DMS53 treated with DMSO at 0.1 percent for 48 hours (cell line): ENCODE measurements around the gene KIRREL3.

Experiments
- DNase-seq: peaks from one replicate; lab custom pipeline; 2025; ENCODE audit not compliant: unreplicated experiment; lab: John Stamatoyannopoulos, UW

KIRREL3 gene

DNA sequence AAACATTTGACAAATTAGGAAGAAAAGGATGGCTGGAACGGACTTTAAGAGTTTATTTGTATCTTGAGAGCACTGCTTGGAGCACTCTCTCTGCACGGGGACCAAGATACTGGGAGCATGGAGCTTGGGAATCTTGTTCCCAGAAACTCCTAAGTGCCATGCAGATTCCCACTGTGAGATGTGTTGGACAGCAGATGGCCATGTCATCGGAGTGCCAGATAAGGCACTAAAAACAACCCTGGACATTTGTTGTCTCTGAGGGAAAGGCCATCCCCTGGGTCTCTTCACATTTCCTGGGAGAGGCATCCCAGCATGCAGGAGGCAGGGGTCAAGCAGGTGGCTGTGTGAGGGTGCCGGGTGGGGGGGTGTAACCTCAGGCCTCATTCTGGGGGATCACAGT lies 2.9 kb downstream of the KIRREL3 start:
- no peak for DNase-seq

DNA sequence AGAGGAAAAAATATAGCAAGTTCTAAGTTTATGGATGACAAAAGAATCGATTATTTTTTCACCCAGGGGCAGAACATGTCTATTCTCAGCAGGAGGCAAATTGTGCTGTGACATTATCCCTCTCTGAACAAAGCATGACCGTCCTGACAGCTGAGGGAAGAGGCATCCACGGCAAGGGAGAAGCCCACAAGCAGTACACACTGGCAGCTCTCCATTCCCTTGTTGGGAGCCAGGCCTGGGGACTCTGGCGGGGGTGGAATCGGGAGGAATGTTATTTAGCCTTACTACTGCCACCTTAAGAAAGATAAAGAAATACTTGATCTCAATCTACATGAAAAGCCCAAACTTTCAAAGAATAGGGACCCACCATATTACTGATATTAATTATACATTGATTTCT lies 3.4 kb downstream of the KIRREL3 start:
- no peak for DNase-seq

DNA sequence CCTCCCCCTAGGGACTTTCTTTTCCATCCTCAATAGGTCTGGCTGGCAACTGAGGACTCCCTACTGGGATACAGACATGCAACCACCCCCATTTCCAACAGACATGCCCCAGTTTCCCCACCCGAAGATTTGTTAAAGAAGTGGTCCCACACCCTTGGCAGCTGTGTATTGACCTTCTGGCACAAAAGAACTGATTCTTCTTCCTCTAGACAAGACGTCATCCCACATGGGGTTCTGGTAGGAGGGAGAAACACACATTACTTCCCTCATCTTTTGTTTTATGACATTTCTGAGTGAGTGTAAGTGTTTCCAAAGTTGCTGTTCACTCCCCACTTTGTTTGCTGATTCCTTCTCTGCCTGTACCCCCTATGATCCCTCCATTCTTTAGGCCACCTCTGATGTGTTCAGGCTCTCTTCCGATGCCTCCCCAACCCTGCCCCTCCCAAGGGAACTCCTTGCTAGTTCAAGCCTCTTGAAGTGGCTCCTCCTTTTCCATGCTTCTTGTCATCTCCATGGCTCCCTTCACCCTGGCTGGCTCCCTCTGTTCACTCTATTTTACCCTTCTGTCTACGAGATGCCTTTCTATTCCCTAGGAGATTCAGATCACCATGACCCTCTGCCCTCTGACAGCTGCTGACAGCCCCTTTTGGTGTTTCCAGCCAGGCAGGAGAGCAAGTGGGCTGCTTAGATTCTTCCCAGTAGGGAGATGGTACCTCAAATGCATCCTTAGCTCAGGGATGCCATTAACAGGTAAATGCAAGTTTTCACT lies 4.3 kb downstream of the KIRREL3 start:
- DNase-seq: no peak

- DNase-seq: no peak
These were observed 7.0 kb downstream of the KIRREL3 start for GRCh38 chr11:126993599-126993998.

DNA sequence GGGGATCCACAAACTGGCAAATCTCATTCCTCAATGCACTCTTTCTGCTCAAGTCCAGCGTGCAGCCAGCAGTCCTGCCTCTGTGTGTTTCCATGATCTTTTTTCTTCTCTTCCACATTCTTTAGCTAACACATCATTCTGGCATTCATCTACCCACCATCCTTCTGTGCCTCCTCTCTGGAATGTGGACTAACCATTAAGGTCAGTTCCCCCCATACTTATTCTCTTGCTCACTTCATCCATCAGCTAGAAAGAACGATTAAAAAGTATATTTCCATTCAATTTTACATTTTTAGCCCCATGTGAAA lies 7.8 kb downstream of the KIRREL3 start:
- no peak for DNase-seq

DNA sequence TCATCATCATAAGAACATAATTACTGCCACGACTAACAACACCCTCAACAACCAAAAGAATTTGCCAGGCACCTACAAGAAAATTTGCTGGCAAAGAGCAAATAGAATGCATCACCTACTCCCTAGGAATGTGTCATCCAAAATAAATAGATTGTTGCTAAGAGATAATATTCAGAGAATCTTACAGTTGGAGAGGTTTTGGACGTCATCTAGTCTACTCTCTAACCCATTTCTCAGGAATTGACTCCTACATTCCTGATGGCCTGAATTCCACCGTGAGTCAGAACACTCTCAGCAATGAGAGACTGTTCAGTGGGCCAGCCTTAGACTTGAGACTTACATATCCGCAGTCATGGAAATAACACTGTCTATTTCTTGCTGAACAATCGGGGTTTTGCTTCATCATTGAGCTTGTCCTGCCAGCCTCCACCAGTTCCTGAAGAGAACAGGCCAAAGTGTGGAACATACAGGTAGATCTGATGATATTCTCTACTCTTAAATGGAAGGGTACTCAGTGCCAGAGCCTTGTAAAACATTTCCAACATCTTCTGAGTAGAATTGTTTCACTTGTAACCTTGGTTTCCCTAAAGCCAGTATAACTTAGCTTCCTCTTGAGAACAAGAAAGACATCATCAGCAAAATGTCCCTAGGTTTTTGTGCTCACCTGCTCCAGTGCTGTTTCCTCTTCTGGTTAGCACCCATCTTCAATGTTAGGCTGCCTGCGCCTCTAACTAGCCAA lies 8.3 kb downstream of the KIRREL3 start:
- DNase-seq: no peak

- no peak for DNase-seq
These were observed 9.0 kb downstream of the KIRREL3 start for GRCh38 chr11:126991596-126991995.

GRCh38 chr11:126990716-126991480 lies 9.7 kb downstream of the KIRREL3 start:
- DNase-seq: no peak

DNA sequence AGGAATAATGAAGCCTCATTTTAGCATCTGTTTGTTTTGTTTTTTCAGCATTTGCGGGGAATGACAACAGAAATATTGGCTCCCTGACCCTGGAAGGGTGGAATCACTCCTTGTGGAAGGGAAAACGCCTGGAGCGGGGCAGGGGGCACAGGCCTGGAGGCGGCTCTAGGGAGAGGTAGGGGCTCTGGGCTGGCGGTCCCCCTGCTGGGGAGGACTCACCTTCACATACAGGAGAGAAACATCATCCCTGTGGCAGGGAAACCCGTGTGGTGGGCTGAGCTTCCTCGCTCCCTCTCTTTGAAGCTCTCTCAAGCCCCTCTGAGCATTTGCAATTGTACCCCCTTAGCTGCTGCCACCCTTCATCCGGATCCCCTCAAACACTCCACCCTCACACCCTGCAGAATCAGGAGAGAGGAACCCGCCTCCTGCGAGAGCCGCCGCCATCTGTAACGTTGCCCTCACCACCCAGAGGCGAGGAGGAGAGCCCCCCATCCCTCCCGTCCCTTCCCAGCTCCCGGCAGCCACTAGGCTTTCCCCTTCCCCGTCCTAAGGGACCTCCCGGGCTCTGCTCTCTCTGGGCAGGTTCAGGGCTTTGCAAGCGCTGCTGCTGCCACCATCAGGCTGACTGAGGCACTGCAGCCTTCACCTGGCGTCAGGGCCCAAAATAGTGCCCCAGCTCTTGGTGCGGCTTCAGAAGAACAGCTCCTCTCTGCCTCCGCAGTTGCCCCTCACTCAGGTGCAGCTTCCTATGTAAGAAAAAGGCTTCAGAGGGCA lies 10.4 kb downstream of the KIRREL3 start:
- peak; percentile 9 for DNase-seq

DNA sequence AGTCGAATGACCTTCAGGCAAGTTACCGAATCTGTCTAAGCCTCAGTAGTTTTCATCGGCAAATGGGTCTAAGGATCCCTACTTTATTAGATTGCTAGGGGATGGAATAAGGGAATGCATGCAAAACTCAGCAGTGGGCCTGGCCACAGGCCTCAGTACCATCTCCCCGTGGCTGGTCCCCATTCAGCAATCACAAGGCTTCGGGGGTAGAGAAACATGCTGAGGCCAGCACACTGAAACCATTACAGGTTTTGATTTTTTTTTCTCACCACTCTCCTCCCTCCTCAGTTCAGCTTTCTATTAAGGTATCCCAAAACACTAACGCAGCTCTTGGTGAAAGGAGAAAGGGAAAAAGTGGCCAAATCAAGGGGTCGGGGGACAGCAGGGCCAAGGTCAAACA lies 11.9 kb downstream of the KIRREL3 start:
- no peak for DNase-seq

GRCh38 chr11:126981635-126982034 lies 18.9 kb downstream of the KIRREL3 start:
- DNase-seq: no peak

DNA sequence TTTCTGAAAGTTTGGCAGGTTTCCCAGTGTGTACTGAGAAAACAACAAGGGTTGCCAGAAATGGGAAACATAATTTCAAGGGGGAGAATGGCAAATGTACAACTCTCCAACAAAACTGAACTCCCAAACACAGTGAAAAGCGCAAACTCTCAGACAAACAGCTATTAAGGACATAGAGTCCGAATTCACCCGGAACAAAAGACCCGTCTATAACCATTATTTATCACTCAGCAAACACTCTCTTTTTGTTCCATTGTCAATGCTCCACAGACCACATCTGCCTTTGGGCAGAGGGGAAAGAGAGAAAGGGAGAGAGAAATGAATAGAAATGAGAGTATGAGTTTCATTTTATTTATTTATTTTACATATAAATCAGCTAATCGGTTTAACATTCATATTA lies 21.7 kb downstream of the KIRREL3 start:
- DNase-seq: no peak

GRCh38 chr11:126978165-126978564 lies 22.4 kb downstream of the KIRREL3 start:
- DNase-seq: no peak

GRCh38 chr11:126973051-126973450 lies 27.5 kb downstream of the KIRREL3 start:
- no peak for DNase-seq

GRCh38 chr11:126971305-126971704 lies 29.3 kb downstream of the KIRREL3 start:
- DNase-seq: no peak

- no peak for DNase-seq
These were observed 30.6 kb downstream of the KIRREL3 start for GRCh38 chr11:126969865-126970479.

DNA sequence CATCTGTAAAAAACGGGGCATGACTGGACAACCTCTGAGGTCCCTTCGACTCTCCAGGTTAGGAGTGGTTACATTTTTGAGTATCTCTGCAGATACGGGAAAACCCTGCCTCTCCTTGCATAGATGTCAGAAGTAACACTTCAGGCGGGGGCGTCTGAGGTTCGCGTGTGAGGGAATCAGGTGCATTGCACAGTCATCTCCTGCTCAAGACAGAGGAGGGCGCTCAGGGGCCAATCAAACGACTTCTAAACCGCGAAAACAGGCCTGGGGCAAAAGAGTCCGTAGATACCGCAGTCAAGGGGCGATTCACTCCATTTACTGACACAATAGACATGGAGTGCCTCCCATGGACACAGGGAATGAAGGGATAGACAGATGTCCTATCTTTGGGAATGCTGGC lies 31.7 kb downstream of the KIRREL3 start:
- DNase-seq: no peak

DNA sequence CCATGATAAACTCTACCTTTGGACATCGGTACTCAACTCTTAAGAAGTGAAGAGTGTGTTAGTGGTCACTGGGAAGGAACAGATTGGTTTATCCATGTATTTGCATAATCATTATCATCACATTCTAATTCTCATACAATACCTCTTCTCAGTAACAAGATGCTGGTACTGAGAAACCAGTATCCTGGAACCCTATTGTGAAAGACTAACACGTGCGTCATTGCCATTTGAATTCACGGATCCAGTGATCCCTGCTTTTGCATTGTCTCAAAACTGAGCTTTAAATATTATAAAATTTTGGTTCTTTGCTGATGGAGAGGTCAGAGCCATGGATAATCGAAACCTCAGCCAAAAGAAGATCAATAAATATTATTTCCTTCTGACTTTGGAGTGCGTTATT lies 35.2 kb downstream of the KIRREL3 start:
- DNase-seq: no peak

DNA sequence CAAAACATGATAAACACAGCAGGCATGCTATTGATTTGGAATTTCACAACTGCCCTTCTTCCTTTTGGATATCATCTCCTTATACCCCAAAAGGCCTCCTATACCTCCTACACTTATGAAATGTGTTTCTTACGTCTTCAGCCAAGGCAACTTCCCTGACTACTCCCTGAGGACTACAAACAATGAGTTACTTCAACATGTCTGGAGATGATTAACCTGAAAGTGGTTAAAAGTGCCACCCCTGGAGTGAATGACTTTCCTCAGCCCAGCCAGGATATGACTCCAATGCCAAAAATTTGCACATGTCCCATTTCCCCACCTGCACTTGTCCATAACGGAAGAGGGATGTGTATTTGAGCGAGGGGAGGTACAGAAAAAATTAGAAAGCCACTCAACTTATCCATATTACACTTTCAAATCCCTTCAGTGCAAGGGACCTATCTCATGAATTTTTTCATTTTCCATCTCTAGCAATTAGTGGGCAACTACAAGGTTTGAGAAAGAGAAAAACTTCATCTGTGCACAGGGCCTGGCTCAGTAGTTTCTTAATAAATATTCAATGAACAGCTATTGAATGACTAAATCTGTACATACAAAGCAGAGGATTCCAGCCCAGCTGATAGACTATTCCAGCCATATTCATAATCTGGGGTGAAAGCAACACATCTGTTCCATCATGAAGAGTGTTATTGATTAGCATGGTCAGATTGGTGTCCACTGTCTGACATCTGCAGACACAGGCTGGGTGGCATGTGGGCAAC lies 36.8 kb downstream of the KIRREL3 start:
- no peak for DNase-seq

- no peak for DNase-seq
These were observed 37.5 kb downstream of the KIRREL3 start for GRCh38 chr11:126963115-126963514.
